ENCODE measurements around the gene CLSTN1. TPM values are rescaled to one million over a fixed set of nuclear protein-coding genes. Genes with fewer than 3 reads are reported as not detected.

CLSTN1 gene
- total and polyA plus RNA-seq, 2 of the 8 experiments (the other 6 are each of a cell fraction or from before 2014, with no cell fraction given) = 34.2 to 97.4 TPM

DNA sequence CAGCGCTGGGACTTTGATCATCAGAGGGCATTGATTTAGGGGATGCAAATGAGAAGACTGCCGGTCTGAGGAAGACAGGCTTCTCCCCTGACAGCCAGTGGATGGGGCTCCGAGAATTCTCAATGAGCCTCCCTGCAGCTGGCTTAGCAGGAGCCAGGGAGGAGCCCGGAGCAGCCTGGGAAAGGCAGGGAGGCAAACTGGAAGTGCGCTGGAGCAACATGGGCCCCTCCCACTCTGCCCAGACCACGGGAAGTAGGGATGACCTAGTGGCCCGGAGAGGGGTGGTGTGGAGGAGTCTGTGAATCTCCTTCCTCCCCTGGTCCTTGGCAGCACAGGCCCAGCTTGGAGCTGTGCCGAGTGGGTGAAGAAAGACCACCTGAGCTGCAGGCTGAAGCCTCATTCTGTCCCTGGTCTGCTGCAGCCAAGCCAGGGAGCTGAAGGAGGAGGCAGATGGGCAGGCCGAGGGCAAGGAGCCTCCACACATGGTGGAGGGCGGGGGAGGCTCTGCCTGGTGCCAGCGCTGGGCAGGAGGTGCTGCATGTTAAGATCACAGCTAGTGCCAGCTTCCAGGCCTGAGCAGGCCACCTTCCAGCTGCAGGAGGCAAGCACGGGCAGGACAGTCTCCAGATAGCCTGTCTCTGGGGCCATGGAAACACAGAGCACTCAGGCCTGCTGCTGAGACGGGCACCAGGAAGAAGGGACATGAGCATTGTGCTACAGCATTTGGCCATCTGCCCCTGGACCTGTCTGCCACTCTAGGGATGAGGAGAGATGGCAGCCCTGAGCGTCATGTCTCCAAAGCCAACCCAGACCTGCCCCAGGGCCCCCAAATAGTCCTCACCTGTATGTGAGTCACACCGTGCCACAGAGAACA is 12.2 kb upstream of the CLSTN1 start (continued):
- TF ChIP-seq, protein P1, sequence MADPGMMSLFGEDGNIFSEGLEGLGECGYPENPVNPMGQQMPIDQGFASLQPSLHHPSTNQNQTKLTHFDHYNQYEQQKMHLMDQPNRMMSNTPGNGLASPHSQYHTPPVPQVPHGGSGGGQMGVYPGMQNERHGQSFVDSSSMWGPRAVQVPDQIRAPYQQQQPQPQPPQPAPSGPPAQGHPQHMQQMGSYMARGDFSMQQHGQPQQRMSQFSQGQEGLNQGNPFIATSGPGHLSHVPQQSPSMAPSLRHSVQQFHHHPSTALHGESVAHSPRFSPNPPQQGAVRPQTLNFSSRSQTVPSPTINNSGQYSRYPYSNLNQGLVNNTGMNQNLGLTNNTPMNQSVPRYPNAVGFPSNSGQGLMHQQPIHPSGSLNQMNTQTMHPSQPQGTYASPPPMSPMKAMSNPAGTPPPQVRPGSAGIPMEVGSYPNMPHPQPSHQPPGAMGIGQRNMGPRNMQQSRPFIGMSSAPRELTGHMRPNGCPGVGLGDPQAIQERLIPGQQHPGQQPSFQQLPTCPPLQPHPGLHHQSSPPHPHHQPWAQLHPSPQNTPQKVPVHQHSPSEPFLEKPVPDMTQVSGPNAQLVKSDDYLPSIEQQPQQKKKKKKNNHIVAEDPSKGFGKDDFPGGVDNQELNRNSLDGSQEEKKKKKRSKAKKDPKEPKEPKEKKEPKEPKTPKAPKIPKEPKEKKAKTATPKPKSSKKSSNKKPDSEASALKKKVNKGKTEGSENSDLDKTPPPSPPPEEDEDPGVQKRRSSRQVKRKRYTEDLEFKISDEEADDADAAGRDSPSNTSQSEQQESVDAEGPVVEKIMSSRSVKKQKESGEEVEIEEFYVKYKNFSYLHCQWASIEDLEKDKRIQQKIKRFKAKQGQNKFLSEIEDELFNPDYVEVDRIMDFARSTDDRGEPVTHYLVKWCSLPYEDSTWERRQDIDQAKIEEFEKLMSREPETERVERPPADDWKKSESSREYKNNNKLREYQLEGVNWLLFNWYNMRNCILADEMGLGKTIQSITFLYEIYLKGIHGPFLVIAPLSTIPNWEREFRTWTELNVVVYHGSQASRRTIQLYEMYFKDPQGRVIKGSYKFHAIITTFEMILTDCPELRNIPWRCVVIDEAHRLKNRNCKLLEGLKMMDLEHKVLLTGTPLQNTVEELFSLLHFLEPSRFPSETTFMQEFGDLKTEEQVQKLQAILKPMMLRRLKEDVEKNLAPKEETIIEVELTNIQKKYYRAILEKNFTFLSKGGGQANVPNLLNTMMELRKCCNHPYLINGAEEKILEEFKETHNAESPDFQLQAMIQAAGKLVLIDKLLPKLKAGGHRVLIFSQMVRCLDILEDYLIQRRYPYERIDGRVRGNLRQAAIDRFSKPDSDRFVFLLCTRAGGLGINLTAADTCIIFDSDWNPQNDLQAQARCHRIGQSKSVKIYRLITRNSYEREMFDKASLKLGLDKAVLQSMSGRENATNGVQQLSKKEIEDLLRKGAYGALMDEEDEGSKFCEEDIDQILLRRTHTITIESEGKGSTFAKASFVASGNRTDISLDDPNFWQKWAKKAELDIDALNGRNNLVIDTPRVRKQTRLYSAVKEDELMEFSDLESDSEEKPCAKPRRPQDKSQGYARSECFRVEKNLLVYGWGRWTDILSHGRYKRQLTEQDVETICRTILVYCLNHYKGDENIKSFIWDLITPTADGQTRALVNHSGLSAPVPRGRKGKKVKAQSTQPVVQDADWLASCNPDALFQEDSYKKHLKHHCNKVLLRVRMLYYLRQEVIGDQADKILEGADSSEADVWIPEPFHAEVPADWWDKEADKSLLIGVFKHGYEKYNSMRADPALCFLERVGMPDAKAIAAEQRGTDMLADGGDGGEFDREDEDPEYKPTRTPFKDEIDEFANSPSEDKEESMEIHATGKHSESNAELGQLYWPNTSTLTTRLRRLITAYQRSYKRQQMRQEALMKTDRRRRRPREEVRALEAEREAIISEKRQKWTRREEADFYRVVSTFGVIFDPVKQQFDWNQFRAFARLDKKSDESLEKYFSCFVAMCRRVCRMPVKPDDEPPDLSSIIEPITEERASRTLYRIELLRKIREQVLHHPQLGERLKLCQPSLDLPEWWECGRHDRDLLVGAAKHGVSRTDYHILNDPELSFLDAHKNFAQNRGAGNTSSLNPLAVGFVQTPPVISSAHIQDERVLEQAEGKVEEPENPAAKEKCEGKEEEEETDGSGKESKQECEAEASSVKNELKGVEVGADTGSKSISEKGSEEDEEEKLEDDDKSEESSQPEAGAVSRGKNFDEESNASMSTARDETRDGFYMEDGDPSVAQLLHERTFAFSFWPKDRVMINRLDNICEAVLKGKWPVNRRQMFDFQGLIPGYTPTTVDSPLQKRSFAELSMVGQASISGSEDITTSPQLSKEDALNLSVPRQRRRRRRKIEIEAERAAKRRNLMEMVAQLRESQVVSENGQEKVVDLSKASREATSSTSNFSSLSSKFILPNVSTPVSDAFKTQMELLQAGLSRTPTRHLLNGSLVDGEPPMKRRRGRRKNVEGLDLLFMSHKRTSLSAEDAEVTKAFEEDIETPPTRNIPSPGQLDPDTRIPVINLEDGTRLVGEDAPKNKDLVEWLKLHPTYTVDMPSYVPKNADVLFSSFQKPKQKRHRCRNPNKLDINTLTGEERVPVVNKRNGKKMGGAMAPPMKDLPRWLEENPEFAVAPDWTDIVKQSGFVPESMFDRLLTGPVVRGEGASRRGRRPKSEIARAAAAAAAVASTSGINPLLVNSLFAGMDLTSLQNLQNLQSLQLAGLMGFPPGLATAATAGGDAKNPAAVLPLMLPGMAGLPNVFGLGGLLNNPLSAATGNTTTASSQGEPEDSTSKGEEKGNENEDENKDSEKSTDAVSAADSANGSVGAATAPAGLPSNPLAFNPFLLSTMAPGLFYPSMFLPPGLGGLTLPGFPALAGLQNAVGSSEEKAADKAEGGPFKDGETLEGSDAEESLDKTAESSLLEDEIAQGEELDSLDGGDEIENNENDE (IDR thresholded peaks at IDR 0.05; ENCODE audit: insufficient replicate concordance, low read length) = no peak
- TF ChIP-seq, protein P2, sequence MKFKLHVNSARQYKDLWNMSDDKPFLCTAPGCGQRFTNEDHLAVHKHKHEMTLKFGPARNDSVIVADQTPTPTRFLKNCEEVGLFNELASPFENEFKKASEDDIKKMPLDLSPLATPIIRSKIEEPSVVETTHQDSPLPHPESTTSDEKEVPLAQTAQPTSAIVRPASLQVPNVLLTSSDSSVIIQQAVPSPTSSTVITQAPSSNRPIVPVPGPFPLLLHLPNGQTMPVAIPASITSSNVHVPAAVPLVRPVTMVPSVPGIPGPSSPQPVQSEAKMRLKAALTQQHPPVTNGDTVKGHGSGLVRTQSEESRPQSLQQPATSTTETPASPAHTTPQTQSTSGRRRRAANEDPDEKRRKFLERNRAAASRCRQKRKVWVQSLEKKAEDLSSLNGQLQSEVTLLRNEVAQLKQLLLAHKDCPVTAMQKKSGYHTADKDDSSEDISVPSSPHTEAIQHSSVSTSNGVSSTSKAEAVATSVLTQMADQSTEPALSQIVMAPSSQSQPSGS (IDR thresholded peaks at IDR 0.05; ENCODE audit: low read length) = no peak
- TF ChIP-seq HDAC2 (IDR thresholded peaks at IDR 0.05; ENCODE audit: borderline replicate concordance in 1 of 2, low read depth in 2 of 2, low read length in 2 of 2) = no peak
- TF ChIP-seq, protein P3, sequence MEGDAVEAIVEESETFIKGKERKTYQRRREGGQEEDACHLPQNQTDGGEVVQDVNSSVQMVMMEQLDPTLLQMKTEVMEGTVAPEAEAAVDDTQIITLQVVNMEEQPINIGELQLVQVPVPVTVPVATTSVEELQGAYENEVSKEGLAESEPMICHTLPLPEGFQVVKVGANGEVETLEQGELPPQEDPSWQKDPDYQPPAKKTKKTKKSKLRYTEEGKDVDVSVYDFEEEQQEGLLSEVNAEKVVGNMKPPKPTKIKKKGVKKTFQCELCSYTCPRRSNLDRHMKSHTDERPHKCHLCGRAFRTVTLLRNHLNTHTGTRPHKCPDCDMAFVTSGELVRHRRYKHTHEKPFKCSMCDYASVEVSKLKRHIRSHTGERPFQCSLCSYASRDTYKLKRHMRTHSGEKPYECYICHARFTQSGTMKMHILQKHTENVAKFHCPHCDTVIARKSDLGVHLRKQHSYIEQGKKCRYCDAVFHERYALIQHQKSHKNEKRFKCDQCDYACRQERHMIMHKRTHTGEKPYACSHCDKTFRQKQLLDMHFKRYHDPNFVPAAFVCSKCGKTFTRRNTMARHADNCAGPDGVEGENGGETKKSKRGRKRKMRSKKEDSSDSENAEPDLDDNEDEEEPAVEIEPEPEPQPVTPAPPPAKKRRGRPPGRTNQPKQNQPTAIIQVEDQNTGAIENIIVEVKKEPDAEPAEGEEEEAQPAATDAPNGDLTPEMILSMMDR (IDR thresholded peaks at IDR 0.05; ENCODE audit: control extremely low read depth in 1 of 3, insufficient read depth in 1 of 3, low read depth in 1 of 3, low read length in 3 of 3) = 0 out of 4 replicates have a peak, but pooled peaks of 1 of the 3 experiments have one; percentile 6

All from H1 (cell line).